ENCODE measurements around the gene OBP2B. TPM values are rescaled to one million over a fixed set of nuclear protein-coding genes. Genes with fewer than 3 reads are reported as not detected.
"Not testable (repeated sequence)": the region's sequence is repeated elsewhere in the genome, so short reads cannot be mapped to it uniquely, and the experiment has no call there.

The OBP2B gene
- total RNA-seq, 4 donors from 2014 or later: not detected

DNA sequence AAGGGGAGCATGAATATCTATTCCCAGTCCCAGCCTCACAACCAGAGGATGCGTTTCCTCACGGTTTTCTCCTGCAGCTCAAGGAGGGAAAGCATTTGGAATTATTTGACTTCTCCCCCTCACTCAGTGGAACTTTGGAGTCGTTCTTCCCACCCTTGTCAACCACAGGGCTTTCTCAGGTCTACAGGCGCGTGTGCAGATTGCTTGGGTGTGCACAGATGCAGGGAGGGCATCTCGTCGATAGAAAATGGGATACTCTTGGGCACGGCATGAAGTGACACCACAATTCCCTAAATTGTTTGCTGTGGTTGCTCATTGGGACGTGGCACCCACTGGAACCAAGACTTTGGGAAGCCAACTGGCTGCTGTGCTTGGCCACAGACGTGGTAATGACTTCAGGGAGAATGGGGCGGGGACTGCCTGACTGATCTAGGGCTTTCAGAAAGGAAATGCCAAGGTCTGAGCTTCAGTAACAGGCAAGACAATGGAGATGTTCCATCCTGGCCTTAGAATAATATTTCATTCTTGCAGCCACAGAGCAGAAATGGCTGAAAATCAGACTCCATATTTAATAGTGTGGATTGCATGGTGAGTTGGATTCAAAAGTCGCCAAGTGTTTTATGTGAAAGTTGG, 12.2 kb upstream of the OBP2B start:
- no peak for ATAC-seq (ENCODE audit: low FRiP score)
- TF ChIP-seq, protein P1, sequence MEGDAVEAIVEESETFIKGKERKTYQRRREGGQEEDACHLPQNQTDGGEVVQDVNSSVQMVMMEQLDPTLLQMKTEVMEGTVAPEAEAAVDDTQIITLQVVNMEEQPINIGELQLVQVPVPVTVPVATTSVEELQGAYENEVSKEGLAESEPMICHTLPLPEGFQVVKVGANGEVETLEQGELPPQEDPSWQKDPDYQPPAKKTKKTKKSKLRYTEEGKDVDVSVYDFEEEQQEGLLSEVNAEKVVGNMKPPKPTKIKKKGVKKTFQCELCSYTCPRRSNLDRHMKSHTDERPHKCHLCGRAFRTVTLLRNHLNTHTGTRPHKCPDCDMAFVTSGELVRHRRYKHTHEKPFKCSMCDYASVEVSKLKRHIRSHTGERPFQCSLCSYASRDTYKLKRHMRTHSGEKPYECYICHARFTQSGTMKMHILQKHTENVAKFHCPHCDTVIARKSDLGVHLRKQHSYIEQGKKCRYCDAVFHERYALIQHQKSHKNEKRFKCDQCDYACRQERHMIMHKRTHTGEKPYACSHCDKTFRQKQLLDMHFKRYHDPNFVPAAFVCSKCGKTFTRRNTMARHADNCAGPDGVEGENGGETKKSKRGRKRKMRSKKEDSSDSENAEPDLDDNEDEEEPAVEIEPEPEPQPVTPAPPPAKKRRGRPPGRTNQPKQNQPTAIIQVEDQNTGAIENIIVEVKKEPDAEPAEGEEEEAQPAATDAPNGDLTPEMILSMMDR (IDR thresholded peaks at IDR 0.05): no peak
- DNase-seq (ENCODE audit: low spot score): no peak

DNA sequence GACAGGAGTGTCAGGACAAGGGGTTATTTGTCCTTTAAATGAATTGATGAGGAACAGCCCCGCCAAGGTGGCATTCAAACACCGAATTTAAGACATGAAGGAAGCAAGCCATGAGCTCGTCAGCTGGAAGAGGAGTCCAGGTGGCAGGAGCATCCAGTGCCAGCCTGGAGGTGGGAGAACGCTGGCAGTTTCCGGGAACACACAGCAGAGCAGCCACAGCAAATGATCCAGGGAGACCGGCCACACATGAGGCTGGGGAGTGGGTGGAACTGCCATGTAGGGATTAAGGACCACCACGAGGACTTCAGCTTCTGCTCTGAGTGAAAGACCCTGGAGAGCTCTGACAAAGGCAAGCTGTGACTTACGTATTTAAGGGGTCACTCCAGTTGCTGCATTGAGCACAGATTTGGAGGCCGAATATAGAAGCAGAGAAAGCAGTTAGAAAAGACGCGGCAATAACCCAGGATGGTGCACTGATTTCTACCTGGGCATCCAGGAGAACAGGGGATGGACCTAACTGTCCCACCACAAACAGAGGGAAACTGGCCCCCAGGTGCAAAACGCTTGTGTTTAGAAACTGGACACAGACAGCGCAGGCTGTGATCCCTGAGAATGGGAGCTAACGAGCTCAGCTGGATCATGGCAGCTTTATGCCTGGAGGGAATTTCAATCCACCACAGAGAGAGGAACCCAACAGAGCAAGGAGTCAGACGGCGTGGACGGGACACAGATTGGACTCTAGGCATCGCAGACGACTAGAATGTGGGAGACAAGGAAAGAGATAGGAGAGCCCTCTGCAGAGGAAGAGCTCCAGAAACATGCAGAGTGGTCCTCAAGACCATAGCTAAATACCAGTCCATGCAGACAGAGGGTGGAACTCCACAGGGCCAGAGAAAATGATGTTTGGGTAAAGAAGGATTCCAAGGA, 9.3 kb upstream of the OBP2B start:
- ATAC-seq (ENCODE audit: low FRiP score): not testable (repeated sequence)
- DNase-seq (ENCODE audit: low spot score): peak; percentile 18

DNA sequence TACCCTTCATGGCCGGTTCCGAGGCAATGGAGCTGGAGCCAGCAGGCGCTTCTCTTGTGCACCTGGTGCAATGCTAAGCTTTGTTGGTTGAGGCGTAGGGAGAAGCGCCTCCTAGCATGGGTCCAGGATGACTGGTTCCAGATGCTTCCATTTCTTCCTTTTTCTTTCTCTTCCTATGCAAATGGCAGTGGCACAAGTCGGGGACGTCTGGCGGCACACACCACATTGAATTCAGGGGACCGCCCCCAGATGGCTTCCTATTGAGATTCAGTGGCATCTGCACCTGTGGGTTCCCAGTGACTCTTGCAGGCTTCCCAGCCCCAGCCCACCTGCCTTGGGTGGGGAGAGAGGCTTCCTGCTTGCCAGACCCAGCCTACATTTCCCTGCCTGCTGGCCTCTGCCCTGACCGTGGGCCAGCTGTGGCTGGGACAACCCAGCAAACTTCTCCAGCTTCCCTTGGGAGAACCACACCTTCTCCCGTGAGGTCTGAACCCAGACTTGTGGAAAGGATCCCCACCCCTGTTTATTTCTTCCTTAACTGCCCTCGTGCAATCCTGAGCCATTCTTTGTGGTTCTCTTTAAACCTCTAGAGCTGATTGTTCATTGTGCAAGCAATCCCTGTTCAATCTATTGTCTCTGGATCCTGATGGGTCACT, 8.4 kb upstream of the OBP2B start:
- peak; percentile 2 for DNase-seq (ENCODE audit: low spot score)
- ATAC-seq (ENCODE audit: low FRiP score): not testable (repeated sequence)

DNA sequence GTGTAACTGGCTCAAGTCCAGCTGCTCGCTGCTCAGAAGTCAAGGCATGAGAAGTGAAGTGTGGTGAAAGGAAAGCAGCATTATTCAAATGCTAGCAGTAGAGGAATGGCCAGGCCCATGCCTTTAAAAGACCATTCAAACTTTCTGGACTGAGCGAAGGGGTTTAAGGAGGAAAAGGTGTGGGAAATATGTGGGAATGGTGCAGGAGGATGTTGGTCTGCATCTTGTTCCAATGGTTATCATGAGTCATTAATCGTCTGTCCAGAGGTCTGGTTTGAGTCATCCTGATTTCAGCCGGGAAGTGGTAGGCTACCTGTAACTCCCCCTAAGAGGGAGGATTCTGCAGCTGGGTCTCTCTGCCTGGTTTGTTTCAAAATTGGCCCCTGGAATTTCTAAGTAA, 5.2 kb upstream of the OBP2B start:
- ATAC-seq (ENCODE audit: low FRiP score): peak; percentile 95
- DNase-seq (ENCODE audit: low spot score): peak; percentile 16

DNA sequence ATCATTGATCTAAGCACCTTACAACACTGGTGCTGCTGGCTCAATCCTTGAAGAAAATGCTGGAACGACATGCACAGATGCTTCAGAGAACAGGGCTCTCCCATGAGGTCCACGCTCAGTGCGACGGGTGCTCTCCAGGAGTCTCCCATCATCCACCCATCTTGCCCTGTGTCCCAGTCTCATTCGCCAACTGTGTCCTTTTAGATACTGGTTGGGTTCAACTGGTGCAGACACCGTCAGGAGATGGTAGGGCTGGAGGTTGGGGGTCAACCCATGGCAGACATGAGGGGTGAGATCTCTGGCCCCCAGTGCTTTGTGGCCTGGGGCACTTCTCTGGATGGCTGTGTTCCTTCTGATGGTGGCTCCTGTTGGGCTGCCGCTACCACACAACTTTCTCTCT, 1.6 kb upstream of the OBP2B start:
- TF ChIP-seq, protein P1 (IDR thresholded peaks at IDR 0.05): no peak
- ATAC-seq (ENCODE audit: low FRiP score) (no peak), DNase-seq (ENCODE audit: low spot score) (no peak)

GRCh38 chr9:133210202-133210532, 1.1 kb upstream of the OBP2B start:
- TF ChIP-seq, protein P1 (IDR thresholded peaks at IDR 0.05): no peak
- ATAC-seq (ENCODE audit: low FRiP score): no peak
- no peak for DNase-seq (ENCODE audit: low spot score)

- not testable (repeated sequence) for DNase-seq (ENCODE audit: low spot score)
Measured at GRCh38 chr9:133209327-133210201, 514 bp upstream of the OBP2B start.

DNA sequence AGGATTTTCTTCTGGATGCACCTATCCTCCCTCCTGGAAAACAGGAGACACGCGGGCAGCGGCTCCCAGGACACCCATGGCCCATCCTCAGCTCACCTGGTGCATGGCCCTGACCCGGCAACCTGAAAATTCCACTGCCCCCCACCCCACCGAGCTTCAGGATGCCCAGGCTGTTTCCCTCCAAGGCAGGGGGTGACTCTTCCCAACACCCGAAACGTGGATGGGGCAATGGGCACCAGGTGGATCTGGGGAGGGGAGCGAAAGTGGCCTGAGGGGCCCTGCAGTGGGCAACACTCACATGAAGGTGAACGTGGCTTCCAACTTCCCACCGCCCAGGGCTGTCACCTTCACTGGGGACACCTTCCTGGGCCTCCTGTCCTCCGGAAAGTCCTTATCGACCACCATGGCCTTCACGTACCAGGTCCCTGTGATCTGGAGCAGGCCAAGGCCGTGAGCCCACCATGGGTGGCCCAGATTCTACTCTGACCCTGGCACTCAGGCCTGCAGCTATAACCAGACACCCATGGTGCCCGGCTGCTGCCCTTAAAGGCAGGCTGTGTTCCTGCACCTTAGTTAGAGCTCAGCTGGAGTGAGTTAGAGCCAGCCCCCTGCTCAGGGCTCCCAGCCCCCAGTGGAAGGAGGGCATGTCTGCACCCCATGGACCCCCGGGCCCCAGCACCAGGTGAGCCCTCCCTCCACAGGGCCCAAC, 725 bp downstream of the OBP2B start:
- DNase-seq (ENCODE audit: low spot score): not testable (repeated sequence)

More at GRCh38 chr9:133209327-133210201, 514 bp upstream of the OBP2B start:
- not testable (repeated sequence) for ATAC-seq (ENCODE audit: low FRiP score)

More for the DNA sequence above, 725 bp downstream of the OBP2B start:
- ATAC-seq (ENCODE audit: low FRiP score): not testable (repeated sequence)
